SJCRH30 (cell line): ENCODE measurements around the gene ASB1. TPM values are rescaled to one million over a fixed set of nuclear protein-coding genes. Genes with fewer than 3 reads are reported as not detected.
"Not testable (repeated sequence)": the region's sequence is repeated elsewhere in the genome, so short reads cannot be mapped to it uniquely, and the experiment has no call there.

Experiments
- DNase-seq, 2 experiments: peaks; one replicate each; pipeline ENCODE4 v3.0.0-alpha.2; 2015 to 2020
- H3K27ac ChIP-seq: fragments of 250-450 bp; sonication (Bioruptor Pico); 2 replicates; pipeline ENCODE4 v1.5.1; 2020; ENCODE audit warnings: mild to moderate bottlenecking, moderate library complexity
- H3K27me3 ChIP-seq: fragments of 250-450 bp; sonication (Bioruptor Pico); 2 replicates; pipeline ENCODE4 v1.5.1; 2020; ENCODE audit warnings: mild to moderate bottlenecking, moderate library complexity
- H3K36me3 ChIP-seq: fragments of 250-450 bp; sonication (Bioruptor Pico); 2 replicates; pipeline ENCODE4 v1.5.1; 2020; ENCODE audit warnings: mild to moderate bottlenecking, moderate library complexity
- H3K4me1 ChIP-seq: fragments of 250-450 bp; sonication (Bioruptor Pico); 2 replicates; pipeline ENCODE4 v1.5.1; 2020; ENCODE audit warnings: mild to moderate bottlenecking, moderate library complexity
- H3K4me3 ChIP-seq: fragments of 250-450 bp; sonication (Bioruptor Pico); 2 replicates; pipeline ENCODE4 v1.5.1; 2020; ENCODE audit warnings: mild to moderate bottlenecking, moderate library complexity
- H3K9me3 ChIP-seq: fragments of 250-450 bp; sonication (Bioruptor Pico); replicated peaks from 2 replicates; pipeline ENCODE4 v1.5.1; 2020; ENCODE audit warnings: mild to moderate bottlenecking, moderate library complexity
- total RNA-seq: library from RNA; depleted of rRNA; stranded (reverse); fragments of >200 nt; shearing (Covaris generic); gene quantifications from 2 replicates; pipeline ENCODE4 v1.2.3, GENCODE V29; 2014

Gene ASB1
- total RNA-seq, 1 experiment from 2014 or later, result 46.9 TPM

DNA sequence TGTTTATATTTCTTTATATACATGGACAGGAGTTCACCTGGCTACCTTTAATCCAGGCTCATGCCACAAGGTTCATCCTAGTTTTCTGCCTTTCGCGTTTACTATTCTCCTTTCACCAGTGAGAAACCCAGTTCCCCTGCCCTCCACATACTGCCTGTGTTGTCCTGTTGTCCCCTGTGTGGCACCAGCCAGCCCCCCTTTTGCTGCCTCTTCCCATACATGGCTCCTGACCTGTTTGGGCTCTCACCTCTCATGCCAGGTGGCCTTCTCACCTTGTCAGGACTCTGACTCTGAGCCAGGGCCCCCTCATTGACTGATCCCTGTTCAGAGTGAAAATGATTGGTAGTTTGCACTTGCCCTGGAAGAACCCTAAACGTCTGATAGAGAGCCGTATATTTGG is 13.6 kb downstream of the ASB1 start:
- Histone ChIP-seq H3K27me3 (no peaks in the 10 kb centered on the region), H3K36me3 (peaks cover 65% of the 10 kb centered on the region), H3K4me1 (peaks cover 17% of the 10 kb centered on the region), H3K4me3 (no peak overlapping the region), H3K27ac (peak overlapping the region; percentile 69), H3K9me3 (no peaks in the 10 kb centered on the region)
- DNase-seq, result no peak

DNA sequence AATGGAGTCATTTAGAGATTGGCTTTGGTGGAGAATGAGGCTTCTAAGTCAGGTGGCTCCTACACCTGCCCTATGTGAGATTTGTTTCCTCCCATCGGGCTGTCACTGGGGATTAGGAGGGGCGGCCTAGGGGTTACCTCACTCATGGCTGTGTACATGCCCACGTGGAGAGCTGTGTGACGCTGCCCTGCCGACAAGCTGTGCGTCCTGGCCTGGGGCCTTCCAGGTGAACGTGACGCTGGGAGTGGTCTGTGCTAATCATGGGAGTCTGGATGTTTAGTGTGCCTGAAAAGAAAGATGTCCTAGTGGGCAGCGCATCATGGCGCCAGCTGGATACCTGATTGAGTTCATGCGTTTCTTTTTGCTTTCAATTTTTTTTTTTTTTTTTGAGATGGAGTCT is 14.0 kb downstream of the ASB1 start:
- no peaks in the 10 kb centered on the region for H3K27me3 ChIP-seq
- H3K9me3 ChIP-seq, result no peaks in the 10 kb centered on the region
- no peak overlapping the region for H3K27ac ChIP-seq
- peaks cover 67% of the 10 kb centered on the region for H3K36me3 ChIP-seq
- H3K4me1 ChIP-seq, result peaks cover 17% of the 10 kb centered on the region
- H3K4me3 ChIP-seq, result no peak overlapping the region
- DNase-seq, result no peak

DNA sequence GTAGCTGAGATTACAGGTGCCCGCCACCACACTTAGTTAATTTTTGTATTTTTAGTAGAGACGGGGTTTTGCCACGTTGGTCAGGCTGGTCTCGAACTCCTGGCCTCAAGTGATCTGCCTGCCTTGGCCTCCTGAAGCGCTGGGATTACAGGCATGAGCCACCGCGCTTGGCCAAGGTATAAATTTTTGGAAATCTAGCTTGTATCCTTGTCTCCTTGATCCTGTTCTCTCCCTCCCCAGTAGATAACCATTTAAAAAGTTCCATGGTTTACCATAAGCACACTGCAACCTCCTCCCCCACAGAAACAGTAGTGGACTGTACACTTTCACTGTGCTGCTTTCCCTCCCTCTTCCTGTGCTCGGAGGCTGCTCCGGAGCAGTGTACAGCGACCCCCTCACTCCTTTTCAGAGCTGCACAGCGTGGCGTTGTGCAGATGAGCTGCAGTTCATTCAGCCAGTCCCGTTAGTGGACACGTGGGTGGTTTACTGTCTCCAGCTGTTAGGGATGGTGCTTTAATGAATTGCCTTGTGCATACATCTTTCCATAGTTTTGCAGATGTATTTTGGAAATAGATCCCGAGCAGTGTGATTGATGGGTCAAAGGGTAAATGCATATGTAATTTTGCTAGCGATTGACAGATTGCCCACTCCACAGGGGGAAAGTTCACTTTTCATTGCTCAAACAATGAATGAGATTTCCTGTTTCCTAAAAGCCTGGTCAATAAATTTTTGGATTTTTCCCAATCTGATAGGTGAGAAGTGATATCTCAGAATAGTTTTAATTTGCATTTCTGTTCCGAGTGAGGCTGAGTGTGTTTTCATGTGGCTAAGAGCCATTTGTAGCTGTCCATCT is 14.8 kb downstream of the ASB1 start:
- Histone ChIP-seq H3K27me3 (no peaks in the 10 kb centered on the region), H3K36me3 (peaks cover 63% of the 10 kb centered on the region), H3K27ac (no peak overlapping the region), H3K9me3 (no peaks in the 10 kb centered on the region), H3K4me3 (no peak overlapping the region), H3K4me1 (peaks cover 17% of the 10 kb centered on the region)
- DNase-seq, result no peak

DNA sequence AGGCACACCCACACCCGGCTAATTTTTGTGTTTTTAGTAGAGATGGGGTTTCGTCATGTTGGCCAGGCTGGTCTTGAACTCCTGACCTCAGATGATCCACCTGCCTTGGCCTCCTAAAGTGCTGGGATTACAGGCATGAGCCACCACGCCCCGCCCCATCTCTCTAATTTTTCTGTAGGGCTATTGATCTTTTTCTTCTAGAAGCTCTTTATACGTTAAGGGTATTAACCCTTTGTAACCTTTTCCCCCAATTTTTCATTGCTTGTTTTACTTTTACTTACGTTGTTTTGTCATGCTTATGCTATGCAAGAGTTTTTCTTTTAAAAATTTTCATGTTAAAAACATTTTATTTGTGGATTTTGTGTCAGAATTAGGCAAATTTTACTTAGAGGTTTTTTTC is 15.5 kb downstream of the ASB1 start:
- H3K4me3 ChIP-seq, H3K27ac ChIP-seq, H3K9me3 ChIP-seq, H3K27me3 ChIP-seq, DNase-seq: not testable (repeated sequence)
- H3K4me1 ChIP-seq, result peaks cover 17% of the 10 kb centered on the region
- peaks cover 64% of the 10 kb centered on the region for H3K36me3 ChIP-seq

DNA sequence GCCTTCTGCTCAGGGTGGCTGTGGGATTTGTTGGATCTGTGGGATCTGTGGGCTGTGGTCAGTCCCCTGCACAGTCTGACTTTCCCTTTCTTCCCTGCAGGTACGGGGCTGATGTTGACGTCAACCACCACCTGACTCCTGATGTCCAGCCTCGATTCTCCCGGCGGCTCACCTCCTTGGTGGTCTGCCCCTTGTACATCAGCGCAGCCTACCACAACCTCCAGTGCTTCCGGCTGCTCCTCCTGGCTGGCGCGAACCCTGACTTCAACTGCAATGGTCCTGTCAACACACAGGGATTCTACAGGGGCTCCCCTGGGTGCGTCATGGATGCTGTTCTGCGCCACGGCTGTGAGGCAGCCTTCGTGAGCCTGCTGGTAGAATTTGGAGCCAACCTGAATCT is 17.5 kb downstream of the ASB1 start:
- Histone ChIP-seq H3K9me3 (no peaks in the 10 kb centered on the region), H3K4me1 (peaks cover 12% of the 10 kb centered on the region), H3K4me3 (no peak overlapping the region), H3K36me3 (peaks cover 64% of the 10 kb centered on the region), H3K27me3 (no peaks in the 10 kb centered on the region), H3K27ac (no peak overlapping the region)
- no peak for DNase-seq

DNA sequence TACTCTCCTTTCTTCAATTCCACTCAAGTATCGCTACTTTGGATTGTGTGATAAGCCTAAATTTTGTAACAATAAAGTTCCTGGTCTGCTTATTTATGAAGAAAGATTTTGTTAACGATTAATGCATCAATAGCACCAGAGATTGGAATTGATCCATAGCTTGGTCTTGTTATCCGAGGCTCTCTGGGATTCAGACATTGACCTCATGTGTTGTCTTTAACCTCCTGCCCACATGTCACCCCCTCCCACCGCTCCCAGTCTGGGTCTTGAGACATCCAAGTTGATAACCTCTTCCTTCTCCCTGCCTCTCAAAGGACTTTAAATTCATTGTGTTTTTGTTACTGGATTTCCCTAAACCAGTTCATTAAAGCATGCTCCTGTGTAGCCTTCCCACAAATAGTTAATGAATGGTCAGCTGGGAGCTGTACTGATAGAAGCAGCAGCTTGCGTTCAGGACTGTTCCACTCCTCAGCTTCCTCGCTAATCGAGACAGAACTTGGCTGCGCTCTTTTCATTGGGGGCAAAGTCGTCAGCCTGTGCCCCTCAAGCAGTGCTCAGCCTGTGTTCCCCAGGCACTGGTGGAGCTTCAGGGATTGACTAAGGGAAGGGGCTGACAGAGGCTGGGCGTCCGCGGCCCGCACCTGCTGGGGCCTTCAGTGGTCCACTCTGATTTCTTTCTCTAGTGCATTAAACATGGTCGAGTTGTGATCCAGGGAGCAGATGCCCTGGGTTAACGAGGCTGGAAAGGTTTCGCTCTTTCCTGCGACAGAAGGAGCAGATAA is 18.9 kb downstream of the ASB1 start:
- Histone ChIP-seq H3K27me3 (no peaks in the 10 kb centered on the region), H3K4me1 (no peaks in the 10 kb centered on the region; the same call in 1 of the 2 replicates), H3K27ac (no peak overlapping the region), H3K4me3 (no peak overlapping the region), H3K36me3 (peaks cover 71% of the 10 kb centered on the region), H3K9me3 (no peaks in the 10 kb centered on the region)
- DNase-seq, result no peak

DNA sequence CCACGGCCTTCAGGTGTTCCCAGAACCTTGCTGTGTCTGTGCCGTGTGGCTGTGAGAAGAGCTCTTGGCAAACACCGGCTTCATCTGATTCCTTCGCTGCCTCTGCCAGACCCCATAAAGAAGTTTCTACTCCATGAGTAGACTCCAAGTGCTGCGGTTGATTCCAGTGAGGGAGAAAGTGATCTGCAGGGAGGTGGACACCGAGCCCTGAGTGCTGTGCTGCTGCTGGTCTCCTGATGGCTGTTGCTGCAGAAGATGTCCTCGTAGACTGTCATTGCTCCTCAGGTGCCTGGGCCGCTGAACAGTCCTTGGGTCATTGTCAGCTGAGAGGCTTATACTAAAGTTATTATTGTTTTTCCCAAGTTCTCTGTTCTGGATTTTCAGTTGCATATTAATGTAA is 19.6 kb downstream of the ASB1 start:
- Histone ChIP-seq H3K27me3 (no peaks in the 10 kb centered on the region), H3K4me1 (no peaks in the 10 kb centered on the region), H3K9me3 (no peaks in the 10 kb centered on the region), H3K27ac (no peak overlapping the region), H3K36me3 (peaks cover 75% of the 10 kb centered on the region), H3K4me3 (no peak overlapping the region)
- no peak for DNase-seq

DNA sequence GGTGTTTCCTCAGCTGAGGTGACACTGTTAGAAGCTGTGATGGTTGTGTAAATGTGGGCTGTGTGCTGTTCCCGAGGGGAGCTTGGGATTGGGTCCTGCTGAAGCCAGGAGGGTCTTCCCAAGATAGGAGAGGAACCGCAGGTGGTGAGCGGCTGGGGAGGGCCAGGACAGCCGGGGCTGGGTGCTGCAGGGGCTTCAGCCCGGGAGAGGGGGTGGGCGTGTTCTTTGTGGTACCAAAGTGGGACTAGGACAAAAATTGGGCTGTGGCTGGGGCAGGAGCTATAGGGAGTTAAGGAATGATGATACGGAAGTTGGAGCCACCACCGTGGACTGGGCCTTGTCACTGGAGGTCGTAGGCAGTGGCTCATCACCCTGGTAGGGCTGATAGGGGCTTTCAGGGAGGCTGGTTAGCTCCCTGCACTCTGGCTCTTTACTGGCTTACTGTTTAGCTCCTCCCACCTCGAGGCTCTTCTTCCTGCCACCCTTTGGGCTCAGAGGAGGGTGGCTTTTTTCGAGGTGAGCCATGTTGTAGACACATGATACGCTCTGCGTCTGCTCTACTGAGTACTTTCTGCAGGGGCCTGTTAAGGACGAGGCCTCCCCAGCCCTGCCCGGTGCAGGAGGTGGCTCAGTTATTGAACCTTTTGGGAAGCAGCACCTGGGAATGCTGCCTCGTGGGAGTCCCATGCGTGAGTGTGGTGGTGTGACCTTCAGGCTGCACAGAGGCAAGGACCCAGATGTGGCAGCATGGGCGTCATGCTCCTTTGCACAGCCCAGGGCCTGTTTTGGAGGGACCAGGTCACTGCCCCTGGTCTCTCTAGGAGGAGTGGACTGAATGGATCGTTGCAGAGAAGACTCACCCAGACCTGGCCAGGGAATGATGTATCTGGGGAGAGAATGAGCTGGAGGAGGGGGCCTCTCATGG is 21.6 kb downstream of the ASB1 start:
- Histone ChIP-seq H3K36me3 (peaks cover 82% of the 10 kb centered on the region), H3K4me1 (no peaks in the 10 kb centered on the region), H3K27me3 (no peaks in the 10 kb centered on the region), H3K4me3 (no peak overlapping the region), H3K9me3 (no peaks in the 10 kb centered on the region), H3K27ac (no peak overlapping the region)
- no peak for DNase-seq

DNA sequence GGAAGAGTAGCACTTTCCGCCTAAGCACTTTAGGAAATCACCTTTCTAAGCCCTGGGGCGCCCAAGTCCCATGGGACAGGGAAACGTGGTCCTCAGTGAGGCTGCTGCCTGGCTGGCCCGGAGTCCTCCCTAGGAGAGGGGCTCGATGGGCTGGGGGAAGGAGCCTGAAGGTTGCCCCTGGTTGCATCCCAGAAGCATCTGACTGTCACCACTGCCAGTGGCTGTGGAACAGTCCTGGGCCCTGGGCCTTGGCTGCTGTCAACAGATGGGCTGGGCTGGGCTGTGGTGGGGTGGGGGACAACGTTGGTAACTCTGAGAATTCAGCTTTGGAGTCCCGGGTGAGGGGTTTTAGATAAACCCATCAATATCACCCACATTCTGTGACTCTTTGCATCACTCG is 22.5 kb downstream of the ASB1 start:
- H3K27ac ChIP-seq, result no peak overlapping the region
- H3K9me3 ChIP-seq, result no peaks in the 10 kb centered on the region
- peaks cover 75% of the 10 kb centered on the region for H3K36me3 ChIP-seq
- H3K4me1 ChIP-seq, result no peaks in the 10 kb centered on the region
- no peak for DNase-seq
- no peaks in the 10 kb centered on the region for H3K27me3 ChIP-seq
- H3K4me3 ChIP-seq, result no peak overlapping the region

DNA sequence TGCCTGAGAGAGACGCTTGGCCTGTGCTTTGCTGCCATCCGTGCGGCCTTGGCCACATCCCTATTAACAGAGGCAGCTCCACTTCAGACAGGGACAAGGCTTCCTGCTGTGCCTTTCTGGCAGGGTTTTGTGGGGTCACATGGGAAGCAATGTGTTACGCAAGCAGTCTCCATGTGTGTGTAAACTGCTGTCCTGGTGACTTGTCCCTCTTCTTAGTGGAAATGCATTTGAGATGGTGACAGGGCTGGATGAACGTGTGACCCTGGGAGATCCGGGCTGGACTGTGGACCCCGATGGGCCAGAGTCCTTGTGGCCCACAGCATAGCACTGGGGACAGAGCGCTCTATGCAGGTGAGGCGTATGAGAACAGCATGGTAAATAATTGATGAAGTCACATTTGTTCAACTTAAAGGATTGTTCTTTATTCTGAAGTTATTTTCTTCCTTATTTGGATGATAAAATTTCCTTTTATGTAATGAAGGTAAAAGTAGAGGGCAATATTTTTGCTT is 23.2 kb downstream of the ASB1 start:
- Histone ChIP-seq H3K4me1 (no peaks in the 10 kb centered on the region), H3K4me3 (no peak overlapping the region), H3K27me3 (no peaks in the 10 kb centered on the region), H3K36me3 (peaks cover 68% of the 10 kb centered on the region), H3K27ac (no peak overlapping the region), H3K9me3 (no peaks in the 10 kb centered on the region)
- no peak for DNase-seq

DNA sequence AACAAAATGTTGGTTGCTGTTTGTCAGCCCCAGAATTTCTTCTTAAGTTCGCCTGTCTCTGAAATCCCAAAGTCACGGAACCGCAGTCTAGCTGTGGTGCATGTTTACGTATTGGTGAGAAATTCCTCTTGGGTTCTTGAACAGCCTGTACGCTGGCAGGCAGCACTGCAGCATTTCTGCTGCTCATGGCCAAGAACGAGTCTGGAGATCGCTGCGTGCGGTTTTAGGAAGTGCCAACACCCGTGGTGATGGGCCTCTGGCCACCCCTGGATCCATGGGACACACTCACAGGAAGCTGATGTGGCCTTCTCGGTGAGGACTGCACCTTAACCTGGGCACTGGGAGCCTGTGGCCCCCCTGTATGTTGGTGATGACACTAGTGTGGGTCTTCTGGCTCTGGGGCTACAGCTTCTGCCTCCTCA is 23.7 kb downstream of the ASB1 start:
- H3K27me3 ChIP-seq, result no peaks in the 10 kb centered on the region
- no peak for DNase-seq
- H3K36me3 ChIP-seq, result peaks cover 63% of the 10 kb centered on the region
- H3K4me3 ChIP-seq, result no peak overlapping the region
- no peaks in the 10 kb centered on the region for H3K9me3 ChIP-seq
- no peaks in the 10 kb centered on the region for H3K4me1 ChIP-seq
- H3K27ac ChIP-seq, result no peak overlapping the region

DNA sequence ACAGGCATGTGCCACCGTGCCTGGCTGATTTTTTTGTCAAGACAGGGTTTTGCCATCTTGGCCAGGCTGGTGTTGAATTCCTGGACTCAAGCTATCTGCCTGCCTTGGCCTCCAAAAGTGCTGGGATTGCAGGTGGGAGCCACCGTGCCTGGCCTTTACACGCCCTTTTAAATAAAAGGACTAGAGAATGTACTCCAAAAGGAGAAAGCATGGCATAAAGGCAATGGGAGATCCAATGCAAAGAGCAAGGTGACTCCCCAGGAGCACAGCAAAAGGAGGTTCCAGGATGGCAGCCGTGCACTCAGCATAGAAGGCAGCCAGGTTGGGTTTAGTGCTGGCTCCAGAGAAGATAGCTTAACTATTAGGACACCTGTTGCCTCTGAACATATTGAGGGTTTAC is 27.1 kb downstream of the ASB1 start:
- Histone ChIP-seq H3K36me3 (peaks cover 37% of the 10 kb centered on the region), H3K27ac (no peak overlapping the region), H3K27me3 (no peaks in the 10 kb centered on the region), H3K4me3 (no peak overlapping the region), H3K4me1 (peaks cover 4% of the 10 kb centered on the region; the same call in 1 of the 2 replicates), H3K9me3 (no peaks in the 10 kb centered on the region)
- DNase-seq, result no peak

DNA sequence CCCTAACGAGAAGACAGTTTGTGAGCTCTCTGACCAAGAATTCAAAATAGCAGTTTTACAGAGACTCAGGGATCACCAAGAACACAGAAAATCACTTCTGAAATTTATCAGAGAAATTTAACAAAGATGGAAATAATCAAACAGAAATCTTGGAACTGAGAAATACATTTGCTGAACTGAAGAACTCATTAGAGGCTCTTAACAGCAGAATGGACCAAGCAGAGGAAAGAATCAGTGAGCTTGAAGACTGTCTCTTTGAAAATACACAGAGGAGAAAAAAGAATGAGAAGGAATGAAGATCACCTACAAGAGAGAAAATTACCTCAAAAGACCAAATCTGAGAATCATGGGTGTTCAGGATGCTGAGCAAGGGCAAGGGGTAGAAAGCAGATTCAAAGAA is 29.7 kb downstream of the ASB1 start:
- peaks cover 17% of the 10 kb centered on the region for H3K4me1 ChIP-seq
- H3K27me3 ChIP-seq, result no peaks in the 10 kb centered on the region
- DNase-seq, result no peak
- no peaks in the 10 kb centered on the region for H3K9me3 ChIP-seq
- no peak overlapping the region for H3K27ac ChIP-seq
- H3K4me3 ChIP-seq, result no peak overlapping the region
- H3K36me3 ChIP-seq, result peaks cover 13% of the 10 kb centered on the region
